Sigmoid colon (tissue), 7 donors: ENCODE results near the gene EDEM3. TPM values are rescaled to one million over a fixed set of nuclear protein-coding genes. Genes with fewer than 3 reads are reported as not detected.

Source experiments
- DNase-seq: peaks from one replicate; pipeline ENCODE4 v3.0.0-alpha.2; 2019
- H3K27ac ChIP-seq, 4 donors: fragments of 200-600 bp; sonication (generic); one replicate each; pipeline ENCODE4 v1.5.1; 2016 to 2019; ENCODE audit warnings: mild to moderate bottlenecking in 1 of 4
- H3K27me3 ChIP-seq, 3 donors: fragments of 200-600 bp; sonication (generic); one replicate each; pipeline ENCODE4 v1.5.1; 2019; ENCODE audit warnings: mild to moderate bottlenecking in 1 of 3
- H3K36me3 ChIP-seq, 4 donors: fragments of 200-600 bp; sonication (generic); one replicate each; pipeline ENCODE4 v1.5.1; 2016 to 2019
- H3K4me1 ChIP-seq, 4 donors: fragments of 200-600 bp; sonication (generic); one replicate each; pipeline ENCODE4 v1.5.1; 2017 to 2019
- H3K4me3 ChIP-seq, 4 donors: fragments of 200-600 bp; sonication (generic); one replicate each; pipeline ENCODE4 v1.5.1; 2017 to 2019; ENCODE audit warnings: mild to moderate bottlenecking in 2 of 4, moderate library complexity in 1 of 4
- H3K9me3 ChIP-seq, 4 donors: fragments of 200-600 bp in 3 of 4; sonication (generic) in 3 of 4; one replicate each; pipeline versions ENCODE4 v1.5.1 to v1.6.1; 2013 to 2019
- EP300 ChIP-seq, 4 donors: sonication (generic); formaldehyde crosslinking; IDR thresholded peaks; one replicate each; pipeline ENCODE4 v1.6.1; 2017; ENCODE audit warnings: antibody characterized with exemption in 4 of 4
- POLR2A ChIP-seq, 2 donors: fragments of 450-650 bp; IDR thresholded peaks; one replicate each; pipeline ENCODE4 v1.6.1; 2016; ENCODE audit warnings: antibody characterized with exemption in 2 of 2, mild to moderate bottlenecking in 2 of 2, moderate library complexity in 2 of 2
- POLR2AphosphoS5 ChIP-seq, 4 donors: sonication (generic); formaldehyde crosslinking; IDR thresholded peaks; one replicate each; pipeline ENCODE4 v1.6.1; 2017; ENCODE audit warnings: antibody characterized with exemption in 4 of 4
- WGBS, 2 donors: extraction: QIAGEN DNeasy Blood & Tissue Kit; methylation state at CpG; one replicate each; pipeline ENCODE4 v1.1.7; 2013; 5-methylcytosine and 5-hydroxymethylcytosine counted together
- intact Hi-C: fragments of 100-400 bp; cut with DNase I; formaldehyde crosslinking; loops from one replicate; pipeline ENCODE4 v1.15.1; 2023
- polyA plus RNA-seq, 3 donors: library from polyadenylated mRNA; stranded (reverse); fragments of 200-250 nt; gene quantifications; one replicate each; pipeline ENCODE4 v1.2.3, GENCODE V29; 2013
- total RNA-seq, 4 donors: library from RNA; depleted of rRNA; stranded (reverse); fragments of >200 nt; gene quantifications; one replicate each; pipeline ENCODE4 v1.1.0, GENCODE V29; 2016
- TF ChIP-seq, protein P1 (sequence below), 4 experiments: fragments of 450-650 bp in 3 of 4; fragments of 200-600 bp in 1 of 4; IDR thresholded peaks; one replicate each; pipeline ENCODE4 v1.5.1; 2016 to 2019; ENCODE audit warnings: antibody characterized with exemption in 4 of 4, mild to moderate bottlenecking in 3 of 4, moderate library complexity in 2 of 4
- donor health status: healthy with polysubstance abuse.
- donor health status: Bipolar disorder and iron deficiency.
- donor health status: healthy.

EDEM3 gene
- total and polyA plus RNA-seq, 7 donors, result 8.4 to 29.3 (median 21.4) TPM

DNA sequence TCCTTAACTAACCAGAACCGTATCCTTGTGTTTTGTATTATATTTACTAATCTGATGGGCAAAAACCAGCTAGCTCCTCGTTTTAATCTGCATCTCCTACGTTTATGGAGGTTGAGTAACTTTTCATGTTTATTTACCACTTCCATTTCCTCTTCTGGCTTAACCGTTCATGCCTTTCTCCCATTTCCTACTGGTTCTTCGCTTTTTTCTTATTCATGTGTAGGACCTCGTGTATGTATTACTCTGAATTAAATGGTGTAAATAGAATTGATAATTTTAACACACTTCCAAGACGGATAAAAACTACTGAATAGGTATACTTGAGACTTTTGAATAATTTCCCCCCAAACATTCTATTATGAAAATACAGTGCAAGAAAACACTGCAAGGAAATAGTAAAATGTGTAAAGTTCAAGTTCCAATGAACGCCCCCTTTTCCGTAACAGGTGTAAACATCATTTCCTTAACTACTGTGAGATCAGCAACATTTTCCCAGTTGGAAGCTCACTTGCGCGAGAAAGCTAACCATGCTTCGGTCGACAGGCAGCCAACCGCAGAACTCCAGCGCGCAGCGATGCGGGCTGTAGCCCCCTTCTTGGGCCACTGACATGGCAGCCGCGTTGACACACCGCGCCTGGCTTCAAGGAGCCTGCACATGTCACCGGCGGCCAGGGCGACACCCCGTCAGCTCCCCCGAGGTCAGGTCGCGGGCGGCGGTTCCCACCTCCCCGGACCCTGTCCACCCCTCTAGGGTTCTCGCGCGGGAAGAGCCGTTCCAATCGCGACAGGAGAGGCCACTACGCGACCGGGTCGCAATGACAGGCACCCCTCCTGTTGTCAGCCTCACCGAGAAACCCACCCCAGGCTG is 816 bp downstream of the EDEM3 start:
- peak; percentile 73 for DNase-seq
- intact Hi-C loops, result loop anchor here (2.0 to 10.0 kb wide), 3 partner anchors 229 to 1621 kb away; partner anchors contain the start of genes ODR4, SWT1, TPR and TRMT1L
- no peaks in the 10 kb centered on the region for H3K9me3 ChIP-seq
- no peaks in the 10 kb centered on the region for H3K36me3 ChIP-seq
- peaks cover 0 to 24% (median 16%) of the 10 kb centered on the region in 4 donors for H3K4me1 ChIP-seq
- 0 to 1% methylated on average over 43 of the region's 43 CpGs for WGBS, 2 donors
- H3K27ac ChIP-seq, result peak overlapping the region; percentile 93 to 98 (median 96)
- H3K4me3 ChIP-seq, result peak overlapping the region; percentile 80 to 96 (median 93)
- TF ChIP-seq POLR2AphosphoS5 (IDR thresholded peaks at IDR 0.05), result peak in 3 of 4 donors; percentile 17 to 34 (median 33)
- no peak for TF ChIP-seq EP300 (IDR thresholded peaks at IDR 0.05)
- TF ChIP-seq, protein P1, sequence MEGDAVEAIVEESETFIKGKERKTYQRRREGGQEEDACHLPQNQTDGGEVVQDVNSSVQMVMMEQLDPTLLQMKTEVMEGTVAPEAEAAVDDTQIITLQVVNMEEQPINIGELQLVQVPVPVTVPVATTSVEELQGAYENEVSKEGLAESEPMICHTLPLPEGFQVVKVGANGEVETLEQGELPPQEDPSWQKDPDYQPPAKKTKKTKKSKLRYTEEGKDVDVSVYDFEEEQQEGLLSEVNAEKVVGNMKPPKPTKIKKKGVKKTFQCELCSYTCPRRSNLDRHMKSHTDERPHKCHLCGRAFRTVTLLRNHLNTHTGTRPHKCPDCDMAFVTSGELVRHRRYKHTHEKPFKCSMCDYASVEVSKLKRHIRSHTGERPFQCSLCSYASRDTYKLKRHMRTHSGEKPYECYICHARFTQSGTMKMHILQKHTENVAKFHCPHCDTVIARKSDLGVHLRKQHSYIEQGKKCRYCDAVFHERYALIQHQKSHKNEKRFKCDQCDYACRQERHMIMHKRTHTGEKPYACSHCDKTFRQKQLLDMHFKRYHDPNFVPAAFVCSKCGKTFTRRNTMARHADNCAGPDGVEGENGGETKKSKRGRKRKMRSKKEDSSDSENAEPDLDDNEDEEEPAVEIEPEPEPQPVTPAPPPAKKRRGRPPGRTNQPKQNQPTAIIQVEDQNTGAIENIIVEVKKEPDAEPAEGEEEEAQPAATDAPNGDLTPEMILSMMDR (IDR thresholded peaks at IDR 0.05), result no peak
- TF ChIP-seq POLR2A (IDR thresholded peaks at IDR 0.05), result no peak
- no peaks in the 10 kb centered on the region for H3K27me3 ChIP-seq

- Histone ChIP-seq H3K27me3 (no peaks in the 10 kb centered on the region), H3K9me3 (no peaks in the 10 kb centered on the region), H3K4me1 (peaks cover 0 to 24% (median 16%) of the 10 kb centered on the region in 4 donors), H3K27ac (peak overlapping the region in 2 of 4 donors; percentile 93 to 95), H3K4me3 (peak overlapping the region in 3 of 4 donors; percentile 92 to 96 (median 94)), H3K36me3 (no peaks in the 10 kb centered on the region)
- intact Hi-C loops, result loop anchor here (10.0 kb wide), 1 partner anchor 1622 kb away; the partner anchor contains the start of genes ODR4 and TPR
- DNase-seq, result no peak
- 33 to 41% methylated on average over 5 of the region's 5 CpGs for WGBS, 2 donors
- TF ChIP-seq POLR2A (IDR thresholded peaks at IDR 0.05) (no peak), POLR2AphosphoS5 (IDR thresholded peaks at IDR 0.05) (no peak), EP300 (IDR thresholded peaks at IDR 0.05) (no peak)
- TF ChIP-seq, protein P1 (IDR thresholded peaks at IDR 0.05), result no peak
Observed at GRCh38 chr1:184753117-184753516, 1.5 kb downstream of the EDEM3 start.

- Histone ChIP-seq H3K36me3 (no peaks in the 10 kb centered on the region), H3K27ac (no peak overlapping the region), H3K4me3 (no peak overlapping the region), H3K9me3 (no peaks in the 10 kb centered on the region), H3K27me3 (no peaks in the 10 kb centered on the region), H3K4me1 (peaks cover 0 to 24% (median 16%) of the 10 kb centered on the region in 4 donors)
- DNase-seq, result no peak
- WGBS, 2 donors, result 88 to 93% methylated on average over 2 of the region's 2 CpGs
- intact Hi-C loops, result loop anchor here (10.0 kb wide), 1 partner anchor 1622 kb away; the partner anchor contains the start of genes ODR4 and TPR
- TF ChIP-seq, protein P1 (IDR thresholded peaks at IDR 0.05), result no peak
- no peak for TF ChIP-seq EP300 (IDR thresholded peaks at IDR 0.05)
- no peak for TF ChIP-seq POLR2A (IDR thresholded peaks at IDR 0.05)
- no peak for TF ChIP-seq POLR2AphosphoS5 (IDR thresholded peaks at IDR 0.05)
Observed at GRCh38 chr1:184752656-184753055, 2.0 kb downstream of the EDEM3 start.

- no peaks in the 10 kb centered on the region for H3K27me3 ChIP-seq
- no peaks in the 10 kb centered on the region for H3K9me3 ChIP-seq
- intact Hi-C loops, result no loop called here
- no peak for DNase-seq
- H3K4me1 ChIP-seq, result peaks cover 0 to 29% (median 7%) of the 10 kb centered on the region in 4 donors
- TF ChIP-seq, protein P1 (IDR thresholded peaks at IDR 0.05), result no peak
- no peak for TF ChIP-seq POLR2A (IDR thresholded peaks at IDR 0.05)
- TF ChIP-seq EP300 (IDR thresholded peaks at IDR 0.05), result no peak
- no peak for TF ChIP-seq POLR2AphosphoS5 (IDR thresholded peaks at IDR 0.05)
- H3K4me3 ChIP-seq, result no peak overlapping the region
- no peaks in the 10 kb centered on the region for H3K36me3 ChIP-seq
- 77 to 80% methylated on average over 2 of the region's 2 CpGs for WGBS, 2 donors
- peak overlapping the region in 1 of 4 donors; percentile 26 for H3K27ac ChIP-seq
Observed at GRCh38 chr1:184748740-184749139, 5.9 kb downstream of the EDEM3 start.
